HEK293 (cell line): ENCODE data around the gene MBD5.

ENCODE experiments used
- CTCF ChIA-PET: fragments of 350-600 bp; formaldehyde crosslinking; extraction: SDS; loops from one replicate; lab custom pipeline; 2021; ENCODE audit warnings: antibody characterized with exemption; lab: Yijun Ruan, JAX
- POLR2A ChIA-PET: fragments of 300-600 bp; formaldehyde crosslinking; extraction: SDS; loops from one replicate; lab custom pipeline; 2020; ENCODE audit warnings: antibody characterized with exemption, inconsistent platforms; lab: Yijun Ruan, JAX
- H3K27ac ChIP-seq: fragments of 200-500 bp; sonication (Bioruptor generic); 2 replicates; pipeline ENCODE4 v1.5.1; 2014; ENCODE audit warnings: low read depth, low read length, control low read depth, inconsistent platforms; ENCODE audit errors: extremely low read depth
- H3K36me3 ChIP-seq, 2 experiments: fragments of 200-500 bp in 1 of 2; sonication (Bioruptor generic) in 1 of 2; 1 replicate in 1 of 2; 2 replicates in 1 of 2; pipeline ENCODE4 v1.5.1; 2014 to 2017; ENCODE audit warnings: inconsistent platforms in 2 of 2, low read length in 2 of 2; ENCODE audit not compliant: control insufficient read depth in 2 of 2, insufficient read depth in 1 of 2
- H3K4me1 ChIP-seq: fragments of 200-500 bp; sonication (Bioruptor generic); 2 replicates; pipeline ENCODE4 v1.5.1; 2014; ENCODE audit warnings: mild to moderate bottlenecking, low read length, inconsistent platforms; ENCODE audit not compliant: control insufficient read depth, insufficient read depth
- H3K4me3 ChIP-seq: 2 replicates; pipeline ENCODE4 v1.5.1; 2011; ENCODE audit warnings: low read depth, mild to moderate bottlenecking, control low read depth, low read length, moderate library complexity
- H3K9me3 ChIP-seq: fragments of 200-500 bp; sonication (Bioruptor generic); 2 replicates; pipeline ENCODE4 v1.5.1; 2014; ENCODE audit warnings: low read depth, low read length, inconsistent platforms; ENCODE audit not compliant: control insufficient read depth, insufficient read depth
- GLI2 ChIP-seq: fragments of 450-650 bp; formaldehyde crosslinking; IDR thresholded peaks from 2 replicates; pipeline ENCODE4; 2017; ENCODE audit warnings: missing biosample characterization, missing genetic modification characterization, low read depth, borderline replicate concordance
- KLF7 ChIP-seq: fragments of 450-650 bp; formaldehyde crosslinking; IDR thresholded peaks from 2 replicates; pipeline ENCODE4 v1.5.1; 2016; ENCODE audit warnings: missing biosample characterization, missing genetic modification characterization, borderline replicate concordance
- MZF1 ChIP-seq: fragments of 450-650 bp; formaldehyde crosslinking; IDR thresholded peaks from 2 replicates; pipeline ENCODE4 v1.5.1; 2017; ENCODE audit warnings: missing biosample characterization, missing genetic modification characterization, borderline replicate concordance
- ZFHX2 ChIP-seq: fragments of 450-650 bp; formaldehyde crosslinking; conservative IDR thresholded peaks from 2 replicates; pipeline ENCODE4 v1.5.1; 2016; ENCODE audit warnings: missing biosample characterization, missing genetic modification characterization
- ZNF133 ChIP-seq: fragments of 450-650 bp; formaldehyde crosslinking; IDR thresholded peaks from 2 replicates; pipeline ENCODE4 v1.5.1; 2016; ENCODE audit warnings: missing biosample characterization, missing genetic modification characterization
- ZNF214 ChIP-seq: fragments of 450-650 bp; formaldehyde crosslinking; IDR thresholded peaks from 2 replicates; pipeline ENCODE4 v1.5.1; 2017; ENCODE audit warnings: missing biosample characterization, mild to moderate bottlenecking, missing genetic modification characterization, borderline replicate concordance
- ZNF266 ChIP-seq: fragments of 450-650 bp; formaldehyde crosslinking; IDR thresholded peaks from 2 replicates; pipeline ENCODE4 v1.5.1; 2016; ENCODE audit warnings: missing biosample characterization, missing genetic modification characterization, low read depth
- ZNF292 ChIP-seq: fragments of 450-650 bp; formaldehyde crosslinking; IDR thresholded peaks from 2 replicates; pipeline ENCODE4 v1.5.1; 2016; ENCODE audit warnings: low read depth, missing biosample characterization, missing genetic modification characterization, borderline replicate concordance
- ZNF311 ChIP-seq: fragments of 450-650 bp; formaldehyde crosslinking; IDR thresholded peaks from 2 replicates; pipeline ENCODE4 v1.5.1; 2017; ENCODE audit warnings: missing biosample characterization, missing genetic modification characterization, borderline replicate concordance
- ZNF521 ChIP-seq: fragments of 450-650 bp; formaldehyde crosslinking; IDR thresholded peaks from 2 replicates; pipeline ENCODE4 v1.5.1; 2017; ENCODE audit warnings: missing biosample characterization, mild to moderate bottlenecking, missing genetic modification characterization
- ZNF530 ChIP-seq: fragments of 450-650 bp; formaldehyde crosslinking; IDR thresholded peaks from 2 replicates; pipeline ENCODE4 v1.5.1; 2016; ENCODE audit warnings: low read depth, missing biosample characterization, missing genetic modification characterization
- ZNF544 ChIP-seq: fragments of 450-650 bp; formaldehyde crosslinking; IDR thresholded peaks from 2 replicates; pipeline ENCODE4 v1.5.0; 2017; ENCODE audit warnings: missing biosample characterization, missing genetic modification characterization
- ZNF747 ChIP-seq: fragments of 450-650 bp; formaldehyde crosslinking; IDR thresholded peaks from 2 replicates; pipeline ENCODE4 v1.5.1; 2016; ENCODE audit warnings: missing biosample characterization, missing genetic modification characterization
- TF ChIP-seq, protein P1 (sequence below): sonication (generic); formaldehyde crosslinking; IDR thresholded peaks from 2 replicates; pipeline ENCODE4 v1.8.1; 2022; ENCODE audit warnings: mild to moderate bottlenecking, moderate library complexity, missing genetic modification reagents
- TF ChIP-seq, protein P2 (sequence below): fragments of 450-650 bp; formaldehyde crosslinking; IDR thresholded peaks from 2 replicates; pipeline ENCODE4 v1.5.1; 2017; ENCODE audit warnings: missing biosample characterization, missing genetic modification characterization
- TF ChIP-seq, protein P3 (sequence below): fragments of 450-650 bp; IDR thresholded peaks from 2 replicates; pipeline ENCODE4 v1.5.1; 2018; ENCODE audit warnings: missing biosample characterization, missing genetic modification characterization
- TF ChIP-seq, protein P4 (sequence below): fragments of 450-650 bp; formaldehyde crosslinking; IDR thresholded peaks from 2 replicates; pipeline ENCODE4 v1.5.1; 2017; ENCODE audit warnings: missing biosample characterization, missing genetic modification characterization
- TF ChIP-seq, protein P5 (sequence below): fragments of 450-650 bp; formaldehyde crosslinking; conservative IDR thresholded peaks from 2 replicates; pipeline ENCODE4 v1.5.1; 2016; ENCODE audit warnings: low read depth, missing biosample characterization, missing genetic modification characterization

The MBD5 gene

DNA sequence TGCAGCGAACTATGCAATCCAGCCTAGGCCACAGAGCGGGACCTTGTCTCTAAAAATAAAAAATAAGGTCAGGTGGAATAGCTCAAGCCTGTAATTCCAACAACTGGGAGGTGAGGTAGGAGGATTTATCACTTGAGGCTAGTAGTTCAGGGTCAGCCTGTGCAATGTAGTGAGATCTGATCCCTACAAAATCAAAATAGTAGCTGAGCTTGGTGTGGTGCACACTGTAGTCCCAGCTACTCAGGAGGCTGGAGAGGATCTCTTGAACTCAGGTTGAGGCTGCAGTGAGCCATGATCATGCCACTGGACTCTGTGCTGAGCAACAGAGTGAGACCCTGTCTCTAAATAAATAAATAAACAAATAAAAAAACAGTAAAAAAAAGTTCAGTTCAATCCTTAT is 5.7 kb downstream of the MBD5 start (continued):
- TF ChIP-seq, protein P1, sequence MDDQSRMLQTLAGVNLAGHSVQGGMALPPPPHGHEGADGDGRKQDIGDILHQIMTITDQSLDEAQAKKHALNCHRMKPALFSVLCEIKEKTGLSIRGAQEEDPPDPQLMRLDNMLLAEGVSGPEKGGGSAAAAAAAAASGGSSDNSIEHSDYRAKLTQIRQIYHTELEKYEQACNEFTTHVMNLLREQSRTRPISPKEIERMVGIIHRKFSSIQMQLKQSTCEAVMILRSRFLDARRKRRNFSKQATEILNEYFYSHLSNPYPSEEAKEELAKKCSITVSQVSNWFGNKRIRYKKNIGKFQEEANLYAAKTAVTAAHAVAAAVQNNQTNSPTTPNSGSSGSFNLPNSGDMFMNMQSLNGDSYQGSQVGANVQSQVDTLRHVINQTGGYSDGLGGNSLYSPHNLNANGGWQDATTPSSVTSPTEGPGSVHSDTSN (CRISPR knock-in tag) = no peak
- TF ChIP-seq GLI2 (no peak), MZF1 (tag by site-specific recombination) (peak; percentile 67; the same call in 1 of the 2 replicates)

DNA sequence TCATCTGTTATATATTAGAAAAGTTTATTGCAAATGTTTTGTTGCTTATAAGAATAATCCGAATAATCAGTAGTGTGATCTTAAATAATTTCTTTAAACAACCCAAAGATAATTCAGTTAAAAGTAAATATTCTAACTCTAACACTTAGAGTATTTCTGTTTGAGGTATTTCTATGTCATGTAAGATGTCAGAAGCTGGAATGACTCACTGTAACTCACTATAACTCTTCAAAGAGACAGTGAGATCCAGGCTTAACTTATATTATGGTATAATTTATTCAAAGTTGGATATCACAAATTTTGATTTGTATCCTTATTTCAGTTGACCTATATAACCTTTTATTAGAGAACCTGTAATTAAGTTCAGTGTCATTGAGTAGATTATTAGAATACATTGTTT is 6.9 kb downstream of the MBD5 start:
- Histone ChIP-seq H3K27ac (no peak overlapping the region), H3K36me3 (no peaks in the 10 kb centered on the region), H3K4me3 (no peak overlapping the region), H3K9me3 (no peaks in the 10 kb centered on the region), H3K4me1 (peaks cover 27% of the 10 kb centered on the region)
- TF ChIP-seq ZNF311 (tag by site-specific recombination) (no peak), ZNF133 (tag by site-specific recombination) (no peak), ZFHX2 (tag by site-specific recombination) (no peak)
- TF ChIP-seq, protein P2, sequence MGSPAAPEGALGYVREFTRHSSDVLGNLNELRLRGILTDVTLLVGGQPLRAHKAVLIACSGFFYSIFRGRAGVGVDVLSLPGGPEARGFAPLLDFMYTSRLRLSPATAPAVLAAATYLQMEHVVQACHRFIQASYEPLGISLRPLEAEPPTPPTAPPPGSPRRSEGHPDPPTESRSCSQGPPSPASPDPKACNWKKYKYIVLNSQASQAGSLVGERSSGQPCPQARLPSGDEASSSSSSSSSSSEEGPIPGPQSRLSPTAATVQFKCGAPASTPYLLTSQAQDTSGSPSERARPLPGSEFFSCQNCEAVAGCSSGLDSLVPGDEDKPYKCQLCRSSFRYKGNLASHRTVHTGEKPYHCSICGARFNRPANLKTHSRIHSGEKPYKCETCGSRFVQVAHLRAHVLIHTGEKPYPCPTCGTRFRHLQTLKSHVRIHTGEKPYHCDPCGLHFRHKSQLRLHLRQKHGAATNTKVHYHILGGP (tag by site-specific recombination) = no peak
- TF ChIP-seq, protein P3, sequence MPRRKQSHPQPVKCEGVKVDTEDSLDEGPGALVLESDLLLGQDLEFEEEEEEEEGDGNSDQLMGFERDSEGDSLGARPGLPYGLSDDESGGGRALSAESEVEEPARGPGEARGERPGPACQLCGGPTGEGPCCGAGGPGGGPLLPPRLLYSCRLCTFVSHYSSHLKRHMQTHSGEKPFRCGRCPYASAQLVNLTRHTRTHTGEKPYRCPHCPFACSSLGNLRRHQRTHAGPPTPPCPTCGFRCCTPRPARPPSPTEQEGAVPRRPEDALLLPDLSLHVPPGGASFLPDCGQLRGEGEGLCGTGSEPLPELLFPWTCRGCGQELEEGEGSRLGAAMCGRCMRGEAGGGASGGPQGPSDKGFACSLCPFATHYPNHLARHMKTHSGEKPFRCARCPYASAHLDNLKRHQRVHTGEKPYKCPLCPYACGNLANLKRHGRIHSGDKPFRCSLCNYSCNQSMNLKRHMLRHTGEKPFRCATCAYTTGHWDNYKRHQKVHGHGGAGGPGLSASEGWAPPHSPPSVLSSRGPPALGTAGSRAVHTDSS (tag by site-specific recombination) = no peak
- ChIA-PET POLR2A (no interaction called here), CTCF (no interaction called here)

DNA sequence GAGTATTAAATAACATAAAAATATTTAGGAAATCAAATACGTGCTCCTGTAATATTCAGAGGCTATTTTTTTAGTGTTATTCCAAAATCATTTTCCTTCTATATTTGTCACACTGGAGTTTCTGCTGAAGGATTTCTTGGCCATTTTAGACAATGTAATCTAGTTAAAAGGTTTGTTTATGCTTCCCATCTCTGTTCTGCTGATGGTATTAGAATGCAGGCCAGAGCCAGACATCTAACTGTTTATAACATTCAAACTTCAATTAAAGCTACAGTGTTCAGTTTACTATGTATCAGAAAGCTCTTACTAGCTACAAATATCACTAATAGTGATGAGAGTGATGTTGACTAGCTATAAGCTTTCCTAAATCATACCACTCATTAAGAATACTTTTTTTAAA is 7.9 kb downstream of the MBD5 start:
- H3K27ac ChIP-seq = no peak overlapping the region
- no peaks in the 10 kb centered on the region for H3K36me3 ChIP-seq
- H3K9me3 ChIP-seq = no peaks in the 10 kb centered on the region
- TF ChIP-seq KLF7 (no peak), ZNF521 (no peak), ZNF214 (tag by site-specific recombination) (no peak), ZNF292 (tag by site-specific recombination) (no peak), ZNF266 (no peak), ZNF530 (no peak), ZNF747 (tag by site-specific recombination) (no peak), ZNF544 (tag by site-specific recombination) (no peak)
- TF ChIP-seq, protein P4, sequence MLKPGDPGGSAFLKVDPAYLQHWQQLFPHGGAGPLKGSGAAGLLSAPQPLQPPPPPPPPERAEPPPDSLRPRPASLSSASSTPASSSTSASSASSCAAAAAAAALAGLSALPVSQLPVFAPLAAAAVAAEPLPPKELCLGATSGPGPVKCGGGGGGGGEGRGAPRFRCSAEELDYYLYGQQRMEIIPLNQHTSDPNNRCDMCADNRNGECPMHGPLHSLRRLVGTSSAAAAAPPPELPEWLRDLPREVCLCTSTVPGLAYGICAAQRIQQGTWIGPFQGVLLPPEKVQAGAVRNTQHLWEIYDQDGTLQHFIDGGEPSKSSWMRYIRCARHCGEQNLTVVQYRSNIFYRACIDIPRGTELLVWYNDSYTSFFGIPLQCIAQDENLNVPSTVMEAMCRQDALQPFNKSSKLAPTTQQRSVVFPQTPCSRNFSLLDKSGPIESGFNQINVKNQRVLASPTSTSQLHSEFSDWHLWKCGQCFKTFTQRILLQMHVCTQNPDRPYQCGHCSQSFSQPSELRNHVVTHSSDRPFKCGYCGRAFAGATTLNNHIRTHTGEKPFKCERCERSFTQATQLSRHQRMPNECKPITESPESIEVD (tag by site-specific recombination) = no peak
- TF ChIP-seq, protein P5, sequence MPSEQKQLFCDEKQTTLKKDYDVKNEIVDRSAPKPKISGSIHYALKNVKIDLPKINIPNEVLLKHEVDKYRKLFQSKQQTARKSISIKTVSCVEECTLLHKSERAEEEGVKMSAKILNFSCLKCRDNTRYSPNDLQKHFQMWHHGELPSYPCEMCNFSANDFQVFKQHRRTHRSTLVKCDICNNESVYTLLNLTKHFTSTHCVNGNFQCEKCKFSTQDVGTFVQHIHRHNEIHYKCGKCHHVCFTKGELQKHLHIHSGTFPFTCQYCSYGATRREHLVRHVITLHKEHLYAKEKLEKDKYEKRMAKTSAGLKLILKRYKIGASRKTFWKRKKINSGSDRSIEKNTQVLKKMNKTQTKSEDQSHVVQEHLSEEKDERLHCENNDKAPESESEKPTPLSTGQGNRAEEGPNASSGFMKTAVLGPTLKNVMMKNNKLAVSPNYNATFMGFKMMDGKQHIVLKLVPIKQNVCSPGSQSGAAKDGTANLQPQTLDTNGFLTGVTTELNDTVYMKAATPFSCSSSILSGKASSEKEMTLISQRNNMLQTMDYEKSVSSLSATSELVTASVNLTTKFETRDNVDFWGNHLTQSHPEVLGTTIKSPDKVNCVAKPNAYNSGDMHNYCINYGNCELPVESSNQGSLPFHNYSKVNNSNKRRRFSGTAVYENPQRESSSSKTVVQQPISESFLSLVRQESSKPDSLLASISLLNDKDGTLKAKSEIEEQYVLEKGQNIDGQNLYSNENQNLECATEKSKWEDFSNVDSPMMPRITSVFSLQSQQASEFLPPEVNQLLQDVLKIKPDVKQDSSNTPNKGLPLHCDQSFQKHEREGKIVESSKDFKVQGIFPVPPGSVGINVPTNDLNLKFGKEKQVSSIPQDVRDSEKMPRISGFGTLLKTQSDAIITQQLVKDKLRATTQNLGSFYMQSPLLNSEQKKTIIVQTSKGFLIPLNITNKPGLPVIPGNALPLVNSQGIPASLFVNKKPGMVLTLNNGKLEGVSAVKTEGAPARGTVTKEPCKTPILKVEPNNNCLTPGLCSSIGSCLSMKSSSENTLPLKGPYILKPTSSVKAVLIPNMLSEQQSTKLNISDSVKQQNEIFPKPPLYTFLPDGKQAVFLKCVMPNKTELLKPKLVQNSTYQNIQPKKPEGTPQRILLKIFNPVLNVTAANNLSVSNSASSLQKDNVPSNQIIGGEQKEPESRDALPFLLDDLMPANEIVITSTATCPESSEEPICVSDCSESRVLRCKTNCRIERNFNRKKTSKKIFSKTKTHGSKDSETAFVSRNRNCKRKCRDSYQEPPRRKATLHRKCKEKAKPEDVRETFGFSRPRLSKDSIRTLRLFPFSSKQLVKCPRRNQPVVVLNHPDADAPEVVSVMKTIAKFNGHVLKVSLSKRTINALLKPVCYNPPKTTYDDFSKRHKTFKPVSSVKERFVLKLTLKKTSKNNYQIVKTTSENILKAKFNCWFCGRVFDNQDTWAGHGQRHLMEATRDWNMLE (tag by site-specific recombination) = no peak
- H3K4me1 ChIP-seq = peaks cover 21% of the 10 kb centered on the region
- POLR2A ChIA-PET = interaction anchor here (0.8 kb wide), 1 partner anchor 8 kb away, joined by 8 read pairs; the partner anchor contains the start of genes MBD5 and ORC4
- H3K4me3 ChIP-seq = no peak overlapping the region
- CTCF ChIA-PET = no interaction called here
